ENCODE results near the gene OMG.
"Not testable (repeated sequence)": the region's sequence is repeated elsewhere in the genome, so short reads cannot be mapped to it uniquely, and the experiment has no call there.

Gene OMG

DNA sequence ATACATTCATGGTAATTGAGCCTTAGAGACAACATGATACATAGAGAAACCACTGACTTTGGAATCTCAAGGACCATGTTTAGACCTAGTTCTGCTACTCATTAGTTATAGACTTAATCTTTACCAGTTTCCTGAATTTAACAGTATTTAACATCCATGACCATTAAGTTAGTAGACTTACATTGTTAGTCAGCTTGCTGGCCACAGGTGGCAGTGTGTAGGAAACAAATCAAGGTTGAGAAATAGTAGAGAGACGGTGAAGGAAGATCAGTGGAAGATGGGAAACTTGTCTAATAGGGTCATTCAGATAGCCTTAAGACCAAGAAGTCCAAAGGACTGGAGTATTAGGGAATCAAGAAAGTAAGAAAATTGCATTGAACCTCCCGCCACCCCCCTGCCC is 31.0 kb downstream of the OMG start:
- in situ Hi-C loops (cut with MboI; ENCODE audit: low sequenced_read_pairs): no loop called here

DNA sequence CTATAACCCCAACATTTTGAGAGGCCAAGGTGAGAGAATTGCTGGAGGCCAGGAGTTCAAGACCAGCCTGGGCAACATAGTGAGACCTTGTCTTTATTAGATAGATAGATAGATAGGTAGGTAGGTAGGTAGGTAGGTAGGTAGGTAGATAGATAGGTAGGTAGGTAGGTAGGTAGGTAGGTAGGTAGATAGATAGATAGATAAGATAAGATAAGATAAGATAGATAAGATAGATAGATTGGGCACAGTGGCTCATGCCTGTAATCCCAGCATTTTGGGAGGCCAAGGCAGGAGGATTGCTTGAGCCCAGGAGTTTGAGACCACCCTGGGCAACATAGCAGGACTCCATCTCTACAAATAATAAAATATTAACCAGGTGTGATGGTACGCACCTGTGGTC is 34.1 kb downstream of the OMG start:
- in situ Hi-C loops (cut with MboI; ENCODE audit: low sequenced_read_pairs): not testable (repeated sequence)

DNA sequence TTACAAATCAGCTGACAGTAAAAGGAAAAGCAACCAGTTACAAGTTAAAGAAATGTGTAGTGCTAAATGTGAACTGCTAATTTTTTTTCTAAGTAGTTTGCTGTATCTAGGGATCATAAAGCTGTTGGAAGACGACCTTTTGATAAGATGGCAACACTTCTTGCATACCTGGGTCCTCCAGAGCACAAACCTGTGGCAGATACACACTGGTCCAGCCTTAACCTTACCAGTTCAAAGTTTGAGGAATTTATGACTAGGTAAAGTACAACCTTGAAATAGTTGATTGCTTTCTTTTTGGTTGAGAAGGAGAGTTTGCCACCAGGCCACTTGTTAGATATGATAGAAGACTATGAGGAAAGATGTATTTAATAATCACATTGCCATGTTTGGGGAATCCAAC is 35.4 kb downstream of the OMG start:
- in situ Hi-C loops (cut with MboI; ENCODE audit: low sequenced_read_pairs): no loop called here

DNA sequence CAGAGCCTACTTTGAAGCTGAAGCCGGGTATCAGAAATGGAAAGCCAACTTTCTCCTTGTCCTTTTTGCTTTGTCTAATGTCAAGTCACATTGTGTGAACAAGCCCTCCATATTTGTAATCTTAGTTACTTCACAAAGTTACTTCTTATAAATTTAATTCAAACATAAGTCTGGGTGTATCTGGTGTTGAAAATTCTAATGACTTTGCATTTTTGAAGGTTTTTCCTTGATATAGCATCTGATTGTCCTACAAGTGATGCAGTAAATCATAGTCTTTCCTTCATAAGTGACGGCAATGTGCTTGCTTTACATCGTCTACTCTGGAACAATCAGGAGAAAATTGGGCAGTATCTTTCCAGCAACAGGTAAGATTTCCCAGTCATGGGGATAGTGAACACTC is 36.9 kb downstream of the OMG start:
- in situ Hi-C loops (cut with MboI; ENCODE audit: low sequenced_read_pairs): no loop called here

DNA sequence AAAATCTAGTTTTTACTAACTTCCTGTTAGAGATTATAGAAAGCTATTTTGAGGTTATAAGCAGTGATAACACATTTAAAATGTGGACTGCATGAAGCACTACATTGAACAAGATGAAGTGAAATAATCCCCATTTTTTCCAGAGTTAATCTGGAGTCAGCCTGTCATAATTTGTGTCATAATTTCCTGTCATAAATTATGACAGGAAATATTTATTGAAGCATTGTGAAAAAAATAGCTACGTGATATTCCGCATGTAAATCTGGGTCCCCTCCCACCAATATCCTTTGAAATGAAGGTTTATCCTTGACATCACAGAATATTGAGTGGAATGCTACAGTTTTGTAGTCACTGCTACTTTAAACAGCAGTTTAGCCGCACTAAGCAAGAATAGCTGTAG is 40.1 kb downstream of the OMG start:
- in situ Hi-C loops (cut with MboI; ENCODE audit: low sequenced_read_pairs): no loop called here

DNA sequence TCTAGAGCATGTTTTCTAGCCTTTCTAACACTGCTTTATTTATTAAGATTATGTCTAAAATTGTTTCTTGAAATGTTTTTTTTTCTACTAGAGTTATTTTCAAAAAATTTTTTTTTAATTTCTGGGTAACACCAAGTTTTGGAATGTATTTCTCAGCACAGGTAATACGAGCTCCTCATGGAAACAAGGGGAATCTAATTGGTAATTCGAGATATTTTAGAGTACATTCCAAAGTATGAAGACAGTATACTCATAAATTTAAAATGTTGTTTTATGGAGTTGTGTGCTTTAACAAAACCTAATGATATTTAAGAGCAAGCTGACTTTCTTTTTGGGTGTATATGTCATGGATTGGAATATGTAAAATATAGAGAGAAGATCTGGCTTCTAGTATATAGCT is 42.4 kb downstream of the OMG start:
- in situ Hi-C loops (cut with MboI; ENCODE audit: low sequenced_read_pairs): no loop called here

DNA sequence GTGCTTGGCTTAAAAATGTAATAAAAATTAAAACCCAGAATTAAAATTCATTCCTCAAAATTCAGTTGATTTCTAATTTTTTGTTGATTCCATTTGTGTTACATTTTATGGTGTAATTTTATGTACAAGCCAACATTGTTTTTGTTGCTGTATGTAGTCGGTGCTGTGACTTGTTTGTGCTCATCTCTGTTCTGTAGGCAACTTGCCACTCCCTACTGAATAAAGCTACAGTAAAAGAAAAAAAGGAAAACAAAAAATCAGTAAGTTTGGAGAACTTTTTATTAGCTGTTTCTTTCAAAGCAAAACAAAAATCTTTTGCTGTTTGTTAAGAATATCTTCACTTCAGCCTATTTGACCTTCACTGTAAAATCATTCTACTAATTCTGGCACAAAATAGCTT is 44.3 kb downstream of the OMG start:
- in situ Hi-C loops (cut with MboI; ENCODE audit: low sequenced_read_pairs): no loop called here

DNA sequence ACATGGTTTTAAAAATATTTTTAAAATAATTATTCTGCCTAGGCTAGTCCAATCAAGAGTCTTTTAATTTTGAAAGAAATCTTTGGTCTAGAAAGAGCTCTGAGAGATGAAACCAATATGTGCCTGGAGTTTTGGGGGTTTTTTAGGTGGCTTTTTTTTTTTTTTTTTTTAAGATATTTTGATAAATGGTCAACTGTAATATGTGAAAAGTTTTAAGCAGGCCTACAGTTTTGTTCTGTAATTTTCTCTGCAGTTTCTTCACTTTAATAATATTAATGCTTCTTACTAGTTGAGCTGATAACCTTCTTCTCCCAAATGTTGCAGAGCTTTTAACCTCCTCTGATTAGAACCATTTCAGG is 45.1 kb downstream of the OMG start:
- in situ Hi-C loops (cut with MboI; ENCODE audit: low sequenced_read_pairs): no loop called here

DNA sequence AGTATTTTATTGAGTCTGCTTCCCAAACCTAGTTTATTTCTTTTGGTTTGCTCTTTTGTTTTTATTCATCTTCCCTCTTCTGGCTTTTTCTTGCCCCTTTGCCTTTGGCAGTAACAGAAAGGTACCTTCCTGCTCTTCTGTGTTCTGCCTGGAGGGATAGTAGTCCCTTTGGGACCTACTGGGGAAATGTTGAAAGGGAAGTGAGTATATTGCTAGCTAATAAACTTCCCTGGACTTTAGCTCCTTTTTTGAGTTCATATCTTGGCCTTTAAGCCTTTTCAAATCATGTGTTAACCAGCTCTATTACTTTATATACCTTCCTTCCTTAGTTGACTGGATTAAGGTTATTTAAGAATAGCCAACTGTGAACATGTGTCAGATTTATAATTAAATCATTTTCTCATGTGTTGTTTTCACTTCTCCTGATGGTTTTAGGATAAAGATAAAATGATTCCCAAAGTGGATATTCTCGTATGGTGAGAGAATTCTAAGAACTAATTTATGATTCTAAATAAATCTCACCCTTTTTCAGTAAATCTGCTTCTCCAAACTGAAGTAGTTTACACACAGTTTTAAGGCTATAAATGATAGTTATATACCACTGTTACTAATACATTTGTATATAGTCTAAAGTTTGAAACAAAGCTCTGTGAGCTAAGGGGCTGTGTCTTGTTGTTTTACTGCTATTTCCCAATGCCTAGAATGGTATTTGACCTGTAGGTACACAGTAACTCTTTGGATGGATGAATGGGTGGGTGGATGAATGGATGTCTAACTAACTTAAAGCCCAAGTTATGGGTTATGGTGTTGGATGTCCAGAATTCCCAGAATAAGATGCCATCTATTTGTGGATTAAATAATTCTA is 45.7 kb downstream of the OMG start:
- in situ Hi-C loops (cut with MboI; ENCODE audit: low sequenced_read_pairs): no loop called here

DNA sequence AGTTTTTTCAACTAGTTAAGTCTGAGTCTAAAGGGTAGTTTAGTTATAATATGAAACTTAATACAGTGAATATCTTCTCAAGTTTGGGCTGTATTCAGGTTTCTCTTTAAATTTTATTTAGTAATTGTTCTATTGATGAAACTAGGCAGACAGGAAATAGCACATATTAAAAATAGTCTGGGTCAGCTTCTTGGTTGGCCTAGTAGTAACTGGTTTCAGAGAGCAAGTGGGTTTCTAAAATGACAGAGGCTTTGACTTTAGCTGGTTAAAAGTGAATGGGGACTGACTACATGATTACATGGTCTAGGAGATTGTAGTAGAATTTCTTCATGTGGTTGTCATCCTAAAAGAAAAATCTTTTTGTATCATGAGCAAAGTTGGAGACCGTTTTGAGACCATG is 46.8 kb downstream of the OMG start:
- in situ Hi-C loops (cut with MboI; ENCODE audit: low sequenced_read_pairs): no loop called here

DNA sequence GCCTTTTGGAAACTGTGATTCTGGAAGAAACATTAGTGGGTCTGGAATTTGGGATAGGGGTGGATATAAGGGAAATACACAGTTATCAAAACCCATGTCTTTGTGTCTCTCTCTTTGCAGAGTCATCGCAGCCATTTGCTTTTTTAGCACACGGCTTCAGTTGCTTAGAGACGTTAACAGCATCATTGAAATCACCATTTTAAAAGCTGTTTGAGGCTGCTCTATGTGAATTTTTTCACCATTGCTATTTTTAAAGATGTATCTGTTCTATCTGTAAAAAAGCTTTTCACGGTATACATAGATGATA is 47.3 kb downstream of the OMG start:
- in situ Hi-C loops (cut with MboI; ENCODE audit: low sequenced_read_pairs): no loop called here

DNA sequence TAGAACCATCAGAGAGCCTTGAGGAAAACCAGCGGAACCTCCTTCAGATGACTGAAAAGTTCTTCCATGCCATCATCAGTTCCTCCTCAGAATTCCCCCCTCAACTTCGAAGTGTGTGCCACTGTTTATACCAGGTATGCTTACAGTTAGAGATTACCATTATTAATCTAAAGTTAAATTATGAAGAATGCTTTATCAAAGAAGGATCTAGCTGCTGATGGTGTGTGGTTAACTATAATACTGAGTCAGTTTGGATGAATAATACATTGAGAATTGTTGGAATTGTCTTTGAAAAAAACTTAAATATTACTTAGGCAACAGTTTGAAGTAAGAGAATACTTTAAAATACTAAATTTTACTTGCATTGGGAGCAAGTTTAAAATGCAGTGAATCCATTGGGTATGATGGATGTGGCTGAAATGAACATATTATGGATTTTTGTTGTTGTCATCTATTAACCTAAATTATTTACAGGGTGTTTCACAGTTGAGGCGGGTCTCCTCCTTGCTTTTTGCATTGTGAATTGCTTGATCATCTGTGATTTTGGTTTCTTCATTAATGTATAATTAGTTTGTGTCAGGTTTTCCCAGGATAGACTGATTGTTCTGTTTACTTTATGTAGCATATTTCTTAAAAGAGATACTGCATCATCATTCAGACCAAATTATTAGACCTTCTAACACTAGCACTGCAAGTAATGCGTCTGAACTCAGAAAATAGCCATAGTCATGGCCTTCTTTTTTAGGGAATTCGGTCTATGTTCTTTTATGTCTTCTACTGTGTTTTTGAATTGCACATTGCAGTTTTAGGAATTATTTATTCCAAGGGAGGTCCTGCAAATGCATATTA is 47.8 kb downstream of the OMG start:
- in situ Hi-C loops (cut with MboI; ENCODE audit: low sequenced_read_pairs): no loop called here

Measured in HL-60/S4 treated with retinoic acid at 250 ng/mL for 4 days and 3 days (cell line).